Mesendoderm (in vitro differentiated cells): ENCODE measurements around the gene EEF1G.

ENCODE experiments used
- DNase-seq: peaks from one replicate; pipeline ENCODE4 v3.0.0; 2013
- H2AK5ac ChIP-seq: 2 replicates; pipeline ENCODE4 v1.6.1; 2013; ENCODE audit warnings: low read length, inconsistent platforms
- H2BK120ac ChIP-seq: 2 replicates; pipeline ENCODE4 v1.6.1; 2013; ENCODE audit warnings: low read depth, mild to moderate bottlenecking, low read length, moderate library complexity, mixed read lengths
- H2BK15ac ChIP-seq: replicated peaks from 2 replicates; pipeline ENCODE4 v1.6.1; 2013; ENCODE audit warnings: low read depth, mild to moderate bottlenecking, moderate library complexity
- H2BK5ac ChIP-seq: 2 replicates; pipeline ENCODE4 v1.6.1; 2013; ENCODE audit warnings: low read length, inconsistent platforms
- H3K18ac ChIP-seq: 2 replicates; pipeline ENCODE4 v1.6.1; 2013; ENCODE audit warnings: mild to moderate bottlenecking, low read length, mixed read lengths
- H3K23ac ChIP-seq: one replicate; pipeline ENCODE4 v1.6.1; 2013; ENCODE audit warnings: low read length
- H3K27ac ChIP-seq: 2 replicates; pipeline ENCODE4 v1.5.1; 2013; ENCODE audit warnings: low read depth, mild to moderate bottlenecking, inconsistent platforms, low read length, moderate library complexity
- H3K27me3 ChIP-seq: 2 replicates; pipeline ENCODE4 v1.6.1; 2013; ENCODE audit warnings: low read length, control low read depth, mild to moderate bottlenecking, inconsistent platforms; ENCODE audit not compliant: insufficient read depth, poor library complexity
- H3K36me3 ChIP-seq: 2 replicates; pipeline ENCODE4 v1.6.1; 2013; ENCODE audit warnings: low read length, inconsistent platforms; ENCODE audit not compliant: control insufficient read depth, insufficient read depth
- H3K4ac ChIP-seq: one replicate; pipeline ENCODE4 v1.6.1; 2013; ENCODE audit warnings: low read depth, mild to moderate bottlenecking, low read length, moderate library complexity
- H3K4me1 ChIP-seq: 2 replicates; pipeline ENCODE4 v1.6.1; 2013; ENCODE audit warnings: low read depth, low read length, inconsistent platforms; ENCODE audit not compliant: control insufficient read depth
- H3K4me2 ChIP-seq: 2 replicates; pipeline ENCODE4 v1.6.1; 2013; ENCODE audit warnings: low read length
- H3K4me3 ChIP-seq: 2 replicates; pipeline ENCODE4 v1.5.1; 2013; ENCODE audit warnings: mild to moderate bottlenecking, low read length
- H3K56ac ChIP-seq: one replicate; pipeline ENCODE4 v1.6.1; 2013; ENCODE audit warnings: low read length
- H3K79me1 ChIP-seq: 2 replicates; pipeline ENCODE4 v1.6.1; 2013; ENCODE audit warnings: low read length, inconsistent platforms
- H3K79me2 ChIP-seq: 2 replicates; pipeline ENCODE4 v1.6.1; 2013; ENCODE audit warnings: mild to moderate bottlenecking, low read length; ENCODE audit not compliant: control insufficient read depth, insufficient read depth
- H3K9ac ChIP-seq: 2 replicates; pipeline ENCODE4 v1.6.1; 2013; ENCODE audit warnings: low read length, inconsistent platforms
- H4K5ac ChIP-seq: one replicate; pipeline ENCODE4 v1.6.1; 2013; ENCODE audit warnings: low read length
- H4K8ac ChIP-seq: one replicate; pipeline ENCODE4 v1.6.1; 2013; ENCODE audit warnings: low read depth, mild to moderate bottlenecking, control low read depth, low read length, moderate library complexity
- WGBS: extraction: QIAGEN DNeasy Blood & Tissue Kit; methylation state at CpG from one replicate; pipeline ENCODE4 v1.1.7; 2013; ENCODE audit warnings: low lambda C conversion rate, missing lambda C conversion rate; ENCODE audit not compliant: insufficient coverage; ENCODE audit errors: extremely low coverage; 5-methylcytosine and 5-hydroxymethylcytosine counted together

EEF1G gene

DNA sequence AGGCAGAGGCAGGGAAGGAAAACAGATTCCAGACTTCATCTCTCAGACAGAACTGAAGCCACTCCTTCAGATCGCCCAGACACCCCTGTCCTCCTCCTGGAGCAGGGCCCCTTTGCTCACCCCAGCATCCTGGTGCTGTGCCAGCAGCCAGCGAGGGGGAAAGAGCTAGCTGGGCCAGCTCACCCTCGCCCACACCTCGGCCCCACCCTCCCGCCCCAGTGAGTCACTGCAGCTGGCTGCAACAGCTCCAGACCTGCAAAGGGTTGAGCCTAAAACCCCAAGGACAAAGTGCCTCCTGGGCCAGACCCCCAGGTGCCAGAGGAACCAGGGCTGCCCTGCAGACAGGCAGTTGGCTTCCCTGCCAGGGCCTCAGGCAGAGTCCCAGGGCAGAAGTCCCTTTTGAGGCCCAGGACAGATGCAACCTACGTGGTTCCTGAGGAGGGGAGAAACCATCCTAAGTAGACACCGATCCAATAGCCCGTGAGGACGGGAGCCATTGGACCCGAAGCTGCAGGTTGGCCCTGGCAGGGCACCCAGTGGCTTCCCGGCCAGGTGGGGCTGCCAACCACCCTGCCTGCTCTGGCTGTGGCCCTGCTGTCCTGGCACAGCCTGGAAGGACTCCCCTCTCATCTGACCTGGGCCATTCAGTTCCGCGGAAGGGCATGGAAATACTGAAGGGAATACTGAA lies 34.3 kb downstream of the EEF1G start:
- H3K4me3 ChIP-seq, result no peak overlapping the region
- no CpG with 5 or more reads among the region's 13 CpGs for WGBS

DNA sequence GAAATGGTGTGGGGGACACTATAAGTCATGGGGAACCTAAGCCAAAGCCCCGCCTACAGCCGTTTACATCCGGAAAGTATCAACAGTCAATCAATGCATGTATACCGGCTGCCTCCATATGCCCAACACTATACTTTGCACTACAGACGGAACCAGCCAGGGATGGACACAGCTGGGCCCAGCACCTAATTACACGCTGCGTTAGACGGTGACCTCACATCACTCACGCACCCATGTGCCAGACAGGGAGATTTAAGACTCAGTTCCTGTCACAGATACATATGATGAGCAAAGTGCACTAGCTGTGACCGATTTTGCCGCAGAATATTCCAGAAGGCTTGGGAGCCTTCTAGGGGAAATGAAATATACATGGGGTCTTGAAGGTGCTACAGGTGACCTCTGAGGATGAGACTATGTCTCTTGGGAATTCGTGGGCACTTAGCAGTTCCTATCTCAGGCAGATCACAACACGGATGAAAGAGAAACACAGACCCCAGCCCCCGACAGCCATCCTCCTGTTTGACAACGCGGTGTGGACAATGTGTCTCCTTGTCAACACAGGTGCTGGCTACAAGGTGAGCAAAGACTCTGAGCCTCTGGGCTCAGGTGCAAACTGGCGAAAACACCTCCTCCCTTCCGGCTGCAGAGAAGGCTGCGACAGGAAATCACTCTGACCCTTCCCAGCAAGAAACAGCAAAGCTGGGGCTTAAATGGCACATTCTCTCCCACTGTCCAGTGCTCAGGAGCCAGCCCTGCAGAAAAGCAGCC lies 35.0 kb downstream of the EEF1G start:
- H3K79me2 ChIP-seq, result peaks cover 41% of the 10 kb centered on the region
- H2AK5ac ChIP-seq, result no peak overlapping the region
- DNase-seq, result no peak
- no peak overlapping the region for H3K27ac ChIP-seq
- H3K27me3 ChIP-seq, result no peaks in the 10 kb centered on the region
- peaks cover 22% of the 10 kb centered on the region for H3K79me1 ChIP-seq
- H3K56ac ChIP-seq, result no peak overlapping the region
- H2BK5ac ChIP-seq, result no peak overlapping the region
- no CpG with 5 or more reads among the region's 19 CpGs for WGBS
- H3K4me3 ChIP-seq, result no peak overlapping the region
- no peak overlapping the region for H3K18ac ChIP-seq
- peaks cover 6% of the 10 kb centered on the region for H3K4me1 ChIP-seq
- H3K4ac ChIP-seq, result no peak overlapping the region
- no peak overlapping the region for H3K4me2 ChIP-seq
- no peak overlapping the region for H3K23ac ChIP-seq
- H3K9ac ChIP-seq, result no peak overlapping the region
- no peak overlapping the region for H2BK15ac ChIP-seq
- H4K5ac ChIP-seq, result no peak overlapping the region
- H4K8ac ChIP-seq, result no peak overlapping the region
- no peak overlapping the region for H2BK120ac ChIP-seq
- no peaks in the 10 kb centered on the region for H3K36me3 ChIP-seq

More for the DNA sequence above, 34.3 kb downstream of the EEF1G start:
- no peak for DNase-seq
- H2AK5ac ChIP-seq, result no peak overlapping the region
- no peak overlapping the region for H3K27ac ChIP-seq
- peaks cover 23% of the 10 kb centered on the region for H3K79me1 ChIP-seq
- no peak overlapping the region for H3K4me2 ChIP-seq
- H3K36me3 ChIP-seq, result no peaks in the 10 kb centered on the region
- H3K23ac ChIP-seq, result no peak overlapping the region
- H3K4ac ChIP-seq, result no peak overlapping the region
- H3K79me2 ChIP-seq, result peaks cover 46% of the 10 kb centered on the region
- H4K5ac ChIP-seq, result no peak overlapping the region
- no peak overlapping the region for H2BK120ac ChIP-seq
- no peak overlapping the region for H2BK15ac ChIP-seq
- no peak overlapping the region for H3K9ac ChIP-seq
- H4K8ac ChIP-seq, result no peak overlapping the region
- H2BK5ac ChIP-seq, result no peak overlapping the region
- H3K56ac ChIP-seq, result no peak overlapping the region
- no peak overlapping the region for H3K18ac ChIP-seq
- peaks cover 6% of the 10 kb centered on the region for H3K4me1 ChIP-seq
- no peaks in the 10 kb centered on the region for H3K27me3 ChIP-seq

- Histone ChIP-seq H2BK15ac (no peak overlapping the region), H4K5ac (no peak overlapping the region), H3K56ac (no peak overlapping the region), H3K4me1 (no peaks in the 10 kb centered on the region), H3K79me2 (peaks cover 26% of the 10 kb centered on the region), H3K4me3 (no peak overlapping the region), H3K79me1 (peaks cover 13% of the 10 kb centered on the region), H3K4ac (no peak overlapping the region), H3K27me3 (no peaks in the 10 kb centered on the region), H2AK5ac (no peak overlapping the region), H3K27ac (no peak overlapping the region), H3K4me2 (no peak overlapping the region), H4K8ac (no peak overlapping the region), H3K36me3 (peaks cover 7% of the 10 kb centered on the region), H3K23ac (no peak overlapping the region), H2BK120ac (no peak overlapping the region), H2BK5ac (no peak overlapping the region), H3K18ac (no peak overlapping the region), H3K9ac (no peak overlapping the region)
- no peak for DNase-seq
- no CpG with 5 or more reads among the region's 21 CpGs for WGBS
Measured at GRCh38 chr11:62536301-62536957, 37.3 kb downstream of the EEF1G start.

DNA sequence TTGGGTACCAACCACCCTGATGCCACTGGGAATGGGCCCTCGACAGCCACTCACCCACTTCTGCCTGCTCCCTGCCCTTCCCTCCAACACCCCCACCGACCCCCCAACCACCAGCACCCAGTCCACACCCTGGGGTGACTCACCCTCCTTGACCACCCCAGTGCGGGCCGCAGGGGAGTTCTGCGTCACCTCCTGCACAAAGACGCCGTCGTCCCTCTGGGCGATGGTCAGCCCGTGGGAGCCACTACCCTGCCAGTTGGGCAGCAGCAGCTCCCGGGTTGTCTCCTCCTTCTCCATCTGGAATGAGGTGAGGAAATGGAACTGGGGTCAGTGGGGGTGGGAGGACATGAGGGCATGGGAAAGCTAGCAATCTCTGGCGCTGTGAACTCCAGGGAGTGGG lies 37.9 kb downstream of the EEF1G start:
- no CpG with 5 or more reads among the region's 12 CpGs for WGBS
- Histone ChIP-seq H4K5ac (no peak overlapping the region), H4K8ac (no peak overlapping the region), H2BK15ac (no peak overlapping the region), H3K79me2 (peaks cover 20% of the 10 kb centered on the region), H3K4ac (no peak overlapping the region), H2AK5ac (no peak overlapping the region), H3K9ac (no peak overlapping the region), H3K4me3 (no peak overlapping the region), H3K4me2 (no peak overlapping the region), H2BK120ac (no peak overlapping the region), H2BK5ac (no peak overlapping the region), H3K4me1 (no peaks in the 10 kb centered on the region), H3K18ac (no peak overlapping the region), H3K56ac (no peak overlapping the region), H3K36me3 (peaks cover 7% of the 10 kb centered on the region), H3K23ac (no peak overlapping the region), H3K27ac (no peak overlapping the region), H3K79me1 (peaks cover 8% of the 10 kb centered on the region), H3K27me3 (no peaks in the 10 kb centered on the region)
- DNase-seq, result no peak

DNA sequence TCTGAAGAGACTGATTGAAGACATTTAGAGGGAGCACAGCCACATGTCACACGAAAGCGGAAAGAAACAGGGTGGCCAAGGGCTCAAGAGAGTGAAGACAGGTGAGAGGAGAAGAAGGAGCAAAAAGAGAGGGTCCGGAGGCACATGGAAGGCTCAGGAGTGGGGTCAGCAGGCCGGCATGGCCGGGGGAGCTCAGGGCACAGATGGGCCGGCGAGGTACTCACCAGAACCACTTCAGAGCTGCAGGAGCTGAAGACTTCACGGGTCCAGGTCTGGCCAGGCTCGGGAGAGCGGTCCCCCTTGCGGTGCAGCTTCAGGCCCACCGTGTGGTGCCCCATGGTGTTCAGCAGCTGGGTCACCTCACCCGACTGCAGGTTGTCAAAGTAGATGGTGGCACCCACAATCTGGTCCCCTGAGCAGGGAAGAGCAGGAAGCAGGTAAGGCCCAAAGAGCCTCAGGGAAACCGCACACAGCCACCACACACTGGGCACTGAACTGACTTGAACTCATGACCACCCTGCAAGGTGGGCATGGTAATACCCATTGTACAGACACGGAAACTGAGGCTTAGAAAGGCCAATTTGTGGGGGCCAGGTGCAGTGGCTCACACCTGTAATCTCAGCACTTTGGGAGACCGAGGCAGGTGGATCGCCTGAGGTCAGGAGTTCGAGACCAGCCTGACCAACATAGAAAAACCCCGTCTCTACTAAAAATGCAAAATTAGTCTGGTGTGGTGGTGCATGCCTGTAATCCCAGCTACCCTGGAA lies 38.7 kb downstream of the EEF1G start:
- Histone ChIP-seq H2AK5ac (no peak overlapping the region), H3K56ac (no peak overlapping the region), H3K79me1 (peaks cover 8% of the 10 kb centered on the region), H3K79me2 (peaks cover 14% of the 10 kb centered on the region), H2BK120ac (no peak overlapping the region), H4K8ac (no peak overlapping the region), H3K9ac (no peak overlapping the region), H3K4me1 (no peaks in the 10 kb centered on the region), H3K4me2 (no peak overlapping the region), H3K27me3 (no peaks in the 10 kb centered on the region), H4K5ac (no peak overlapping the region), H3K27ac (no peak overlapping the region), H3K23ac (no peak overlapping the region), H2BK5ac (no peak overlapping the region), H3K18ac (no peak overlapping the region), H3K36me3 (peaks cover 7% of the 10 kb centered on the region), H2BK15ac (no peak overlapping the region), H3K4me3 (no peak overlapping the region), H3K4ac (no peak overlapping the region)
- DNase-seq, result no peak
- WGBS, result no CpG with 5 or more reads among the region's 19 CpGs
